PFSK-1 (cell line): ENCODE data around the gene PTPRN2.

Experiments
- FOXP2 ChIP-seq: optimal IDR thresholded peaks from 2 replicates; pipeline ENCODE3; 2011; ENCODE audit warnings: borderline replicate concordance, control low read depth, inconsistent platforms; ENCODE audit not compliant: insufficient read depth; ENCODE audit errors: extremely low read length, extremely low read depth
- POLR2AphosphoS5 ChIP-seq: IDR thresholded peaks from 2 replicates; pipeline ENCODE4 v1.6.1; 2012; ENCODE audit warnings: low read depth, mild to moderate bottlenecking, control low read depth, low read length, moderate library complexity
- REST ChIP-seq, 2 experiments: IDR thresholded peaks; 2 replicates each; pipeline versions ENCODE4 v1.6.1 to v1.8.0; 2011 to 2012; ENCODE audit warnings: low read depth in 2 of 2, low read length in 2 of 2, control low read depth in 1 of 2, inconsistent platforms in 1 of 2, mild to moderate bottlenecking in 1 of 2, moderate library complexity in 1 of 2; ENCODE audit not compliant: insufficient read depth in 1 of 2
- SIN3A ChIP-seq: IDR thresholded peaks from 2 replicates; pipeline ENCODE4 v1.6.1; 2012; ENCODE audit warnings: mild to moderate bottlenecking, low read length, moderate library complexity, borderline replicate concordance; ENCODE audit not compliant: insufficient read depth
- TAF1 ChIP-seq: IDR thresholded peaks from 2 replicates; pipeline ENCODE4 v1.6.1; 2012; ENCODE audit warnings: low read length, control low read depth, borderline replicate concordance; ENCODE audit not compliant: insufficient read depth

PTPRN2 gene

GRCh38 chr7:157687158-157687557 is 900.5 kb downstream of the PTPRN2 start:
- TF ChIP-seq REST (IDR thresholded peaks at IDR 0.05; ENCODE audit: insufficient read depth in 1 of 2, low read depth in 2 of 2, low read length in 2 of 2) (no peak), SIN3A (no peak), POLR2AphosphoS5 (no peak), TAF1 (no peak), FOXP2 (no peak)

- TF ChIP-seq POLR2AphosphoS5 (no peak), REST (IDR thresholded peaks at IDR 0.05; ENCODE audit: insufficient read depth in 1 of 2, low read depth in 2 of 2, low read length in 2 of 2) (no peak), SIN3A (no peak), FOXP2 (no peak), TAF1 (no peak)
Measured at GRCh38 chr7:157686285-157686894, 901.2 kb downstream of the PTPRN2 start.

GRCh38 chr7:157685430-157686284 is 902.0 kb downstream of the PTPRN2 start:
- TF ChIP-seq FOXP2 = no peak
- TF ChIP-seq POLR2AphosphoS5 = no peak
- no peak for TF ChIP-seq REST (IDR thresholded peaks at IDR 0.05; ENCODE audit: insufficient read depth in 1 of 2, low read depth in 2 of 2, low read length in 2 of 2)
- no peak for TF ChIP-seq SIN3A
- TF ChIP-seq TAF1 = no peak

- no peak for TF ChIP-seq FOXP2
- no peak for TF ChIP-seq REST (IDR thresholded peaks at IDR 0.05; ENCODE audit: insufficient read depth in 1 of 2, low read depth in 2 of 2, low read length in 2 of 2)
- TF ChIP-seq TAF1 = no peak
- no peak for TF ChIP-seq POLR2AphosphoS5
- TF ChIP-seq SIN3A = no peak
Measured at GRCh38 chr7:157684909-157685429, 902.7 kb downstream of the PTPRN2 start.
